Keratinocyte (primary cell): ENCODE data around the gene PCGF2. TPM values are rescaled to one million over a fixed set of nuclear protein-coding genes. Genes with fewer than 3 reads are reported as not detected.

Source experiments
- DNase-seq: peaks from one replicate; pipeline ENCODE4 v3.0.0-alpha.2; 2011; ENCODE audit warnings: low read depth, missing footprints, low spot score
- FAIRE-seq: peaks from 2 replicates; lab custom pipeline; 2011; peaks lifted over from hg19 to GRCh38; lab: Jason Lieb, UNC
- H2AFZ ChIP-seq: 2 replicates; pipeline ENCODE4 v1.6.0; 2012; ENCODE audit warnings: low read length, control low read depth, inconsistent platforms; ENCODE audit not compliant: control insufficient read depth
- H3K27ac ChIP-seq: 2 replicates; pipeline ENCODE4 v1.5.1; 2011; ENCODE audit warnings: low read length; ENCODE audit not compliant: control insufficient read depth, insufficient read depth
- H3K27me3 ChIP-seq: 3 replicates; pipeline ENCODE4 v1.6.0; 2011; ENCODE audit warnings: low read length; ENCODE audit not compliant: control insufficient read depth, insufficient read depth; ENCODE audit errors: extremely low read depth
- H3K36me3 ChIP-seq, 2 experiments: 2 replicates in 1 of 2; 3 replicates in 1 of 2; pipeline ENCODE4 v1.5.1; 2011; ENCODE audit warnings: low read length in 2 of 2, mild to moderate bottlenecking in 1 of 2; ENCODE audit not compliant: control insufficient read depth in 2 of 2, insufficient read depth in 2 of 2; ENCODE audit errors: extremely low read depth in 1 of 2
- H3K4me1 ChIP-seq: 3 replicates; pipeline ENCODE4 v1.5.1; 2011; ENCODE audit warnings: low read length; ENCODE audit not compliant: control insufficient read depth, insufficient read depth; ENCODE audit errors: extremely low read depth
- H3K4me2 ChIP-seq: 3 replicates; pipeline ENCODE4 v1.6.0; 2011; ENCODE audit warnings: low read depth, low read length; ENCODE audit not compliant: control insufficient read depth, insufficient read depth; ENCODE audit errors: extremely low read depth
- H3K4me3 ChIP-seq, 3 experiments: fragments of 200-600 bp in 1 of 3; sonication (generic) in 1 of 3; 2 replicates in 2 of 3; 3 replicates in 1 of 3; pipeline ENCODE4 v1.5.1; 2011 to 2016; ENCODE audit warnings: low read length in 3 of 3, mild to moderate bottlenecking in 3 of 3, control low read depth in 2 of 3, inconsistent platforms in 1 of 3, low read depth in 1 of 3, mixed read lengths in 1 of 3, mixed run types in 1 of 3, moderate library complexity in 1 of 3; ENCODE audit not compliant: control insufficient read depth in 2 of 3, insufficient read depth in 2 of 3; ENCODE audit errors: extremely low read depth in 1 of 3
- H3K79me2 ChIP-seq: 2 replicates; pipeline ENCODE4 v1.6.0; 2012; ENCODE audit warnings: low read length; ENCODE audit not compliant: control insufficient read depth, insufficient read depth
- H3K9ac ChIP-seq: 3 replicates; pipeline ENCODE4 v1.6.0; 2011; ENCODE audit warnings: low read length; ENCODE audit not compliant: control insufficient read depth, insufficient read depth; ENCODE audit errors: extremely low read depth
- H3K9me1 ChIP-seq: 3 replicates; pipeline ENCODE4 v1.6.0; 2011; ENCODE audit warnings: low read length; ENCODE audit not compliant: control insufficient read depth, insufficient read depth; ENCODE audit errors: extremely low read depth
- H3K9me3 ChIP-seq: 2 replicates; pipeline ENCODE4 v1.5.1; 2012; ENCODE audit warnings: low read depth, low read length; ENCODE audit not compliant: control insufficient read depth
- H4K20me1 ChIP-seq: 3 replicates; pipeline ENCODE4 v1.6.0; 2011; ENCODE audit warnings: low read length; ENCODE audit not compliant: control insufficient read depth, insufficient read depth; ENCODE audit errors: extremely low read depth
- CTCF ChIP-seq, 3 experiments: IDR thresholded peaks in 1 of 3; conservative IDR thresholded peaks in 1 of 3; optimal IDR thresholded peaks in 1 of 3; 2 replicates in 2 of 3; 3 replicates in 1 of 3; pipeline versions ENCODE3 to v1.5.1; 2011; ENCODE audit warnings: low read length in 3 of 3, mild to moderate bottlenecking in 3 of 3, moderate library complexity in 2 of 3, control low read depth in 1 of 3, inconsistent platforms in 1 of 3; ENCODE audit not compliant: insufficient read depth in 2 of 3; ENCODE audit errors: extremely low read depth in 1 of 3
- EZH2 ChIP-seq: IDR thresholded peaks from one replicate; pipeline ENCODE4 v1.6.1; 2012; ENCODE audit warnings: inconsistent platforms, mild to moderate bottlenecking, low read length, moderate library complexity
- dilution Hi-C: fragments of 300-500 bp; cut with MboI; formaldehyde crosslinking; loops from one replicate; pipeline ENCODE4 v1.7.0; 2020; ENCODE audit warnings: low sequenced_read_pairs; ENCODE audit not compliant: extremely low pct_ligation_motif_present
- polyA plus RNA-seq, 5 experiments: library from polyadenylated mRNA; depleted of rRNA in 3 of 5; stranded (reverse) in 3 of 5; stranded (forward) in 1 of 5; unstranded in 1 of 5; fragments of >200 nt; gene quantifications; 1 replicate in 1 of 5; 2 replicates in 3 of 5; 3 replicates in 1 of 5; pipeline versions ENCODE4 v1.2.1 to v1.2.3, GENCODE V29; 2011 to 2012; ENCODE audit warnings: missing spikeins in 2 of 5, low read depth in 1 of 5, low replicate concordance in 1 of 5

PCGF2 gene
- polyA plus RNA-seq, 1 donor (not counting 4 experiments of a cell fraction or from before 2014, with no cell fraction given): 4.1 TPM

- no peak overlapping the region for H3K9ac ChIP-seq
- DNase-seq: no peak
- TF ChIP-seq EZH2 (no peak), CTCF (optimal IDR thresholded peaks at IDR 0.05 in 1 of 3, IDR thresholded peaks at IDR 0.05 in 1 of 3, conservative IDR thresholded peaks at IDR 0.05 in 1 of 3; ENCODE audit: extremely low read depth in 1 of 3, insufficient read depth in 2 of 3, low read length in 3 of 3) (no peak)
- dilution Hi-C loops: no loop called here
- no peaks in the 10 kb centered on the region for H3K79me2 ChIP-seq
- no peak overlapping the region for H2AFZ ChIP-seq
- peaks cover 6% of the 10 kb centered on the region for H3K4me1 ChIP-seq
- H4K20me1 ChIP-seq: no peaks in the 10 kb centered on the region
- no peak for FAIRE-seq
- H3K9me1 ChIP-seq: no peaks in the 10 kb centered on the region
- H3K27ac ChIP-seq: no peak overlapping the region
- H3K9me3 ChIP-seq: no peaks in the 10 kb centered on the region
- H3K4me2 ChIP-seq: no peak overlapping the region
- H3K27me3 ChIP-seq: no peaks in the 10 kb centered on the region
- no peak overlapping the region for H3K4me3 ChIP-seq
- H3K36me3 ChIP-seq: peaks cover 18 to 27% of the 10 kb centered on the region in 2 experiments
These were observed 37.6 kb downstream of the PCGF2 start for GRCh38 chr17:38710604-38710962.

- TF ChIP-seq EZH2 (no peak), CTCF (optimal IDR thresholded peaks at IDR 0.05 in 1 of 3, IDR thresholded peaks at IDR 0.05 in 1 of 3, conservative IDR thresholded peaks at IDR 0.05 in 1 of 3; ENCODE audit: extremely low read depth in 1 of 3, insufficient read depth in 2 of 3, low read length in 3 of 3) (no peak)
- FAIRE-seq (no peak), DNase-seq (no peak)
- H3K9ac ChIP-seq: no peak overlapping the region
- dilution Hi-C loops: no loop called here
- peaks cover 6% of the 10 kb centered on the region for H3K4me1 ChIP-seq
- no peak overlapping the region for H3K4me3 ChIP-seq
- no peaks in the 10 kb centered on the region for H3K79me2 ChIP-seq
- no peak overlapping the region for H3K27ac ChIP-seq
- H4K20me1 ChIP-seq: no peaks in the 10 kb centered on the region
- H3K9me3 ChIP-seq: no peaks in the 10 kb centered on the region
- H3K36me3 ChIP-seq: peaks cover 18 to 27% of the 10 kb centered on the region in 2 experiments
- H3K27me3 ChIP-seq: no peaks in the 10 kb centered on the region
- no peak overlapping the region for H2AFZ ChIP-seq
- H3K9me1 ChIP-seq: no peaks in the 10 kb centered on the region
- no peak overlapping the region for H3K4me2 ChIP-seq
These were observed 38.1 kb downstream of the PCGF2 start for GRCh38 chr17:38709864-38710603.
